Caki2 (cell line): Measurements from ENCODE around the gene PARVA. TPM values are rescaled to one million over a fixed set of nuclear protein-coding genes. Genes with fewer than 3 reads are reported as not detected.

Experiments
- DNase-seq: peaks from one replicate; pipeline ENCODE4 v3.0.0-alpha.2; 2015; ENCODE audit warnings: low read depth
- in situ Hi-C: cut with HindIII; loops from 2 replicates; pipeline ENCODE4 v1.10.0; 2016; ENCODE audit warnings: low sequenced_read_pairs, low pct_unique_long_range_greater_than_20kb, mixed read lengths
- total RNA-seq: library from RNA; depleted of rRNA; stranded (reverse); fragments of >200 nt; shearing (Covaris generic); gene quantifications from 2 replicates; pipeline ENCODE4 v1.2.3, GENCODE V29; 2014; ENCODE audit warnings: low replicate concordance

Gene PARVA
- total RNA-seq, 1 experiment from 2014 or later: 14.8 TPM

DNA sequence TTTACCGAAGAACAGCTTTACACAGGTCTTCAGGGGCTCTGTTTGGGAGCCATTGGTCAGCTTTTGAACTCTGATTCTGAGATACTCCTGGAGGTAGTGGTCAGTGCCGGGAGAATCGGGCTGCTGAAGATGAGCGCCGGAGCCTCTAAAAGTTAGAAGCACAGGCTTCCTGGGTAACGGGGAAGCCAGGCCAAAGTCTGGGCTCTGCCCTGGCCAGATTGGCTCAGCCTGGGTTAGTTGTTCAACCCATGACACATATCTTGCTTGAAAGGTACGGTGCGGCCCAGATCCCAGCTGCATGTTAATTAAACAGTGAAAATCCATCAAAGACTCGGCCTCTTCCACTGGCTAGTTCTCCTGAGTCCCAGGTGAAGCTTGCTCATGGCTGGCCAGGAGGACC is 18.0 kb downstream of the PARVA start:
- in situ Hi-C loops: no loop called here
- DNase-seq: no peak

GRCh38 chr11:12397931-12398334 is 20.6 kb downstream of the PARVA start:
- DNase-seq: no peak
- in situ Hi-C loops: no loop called here

DNA sequence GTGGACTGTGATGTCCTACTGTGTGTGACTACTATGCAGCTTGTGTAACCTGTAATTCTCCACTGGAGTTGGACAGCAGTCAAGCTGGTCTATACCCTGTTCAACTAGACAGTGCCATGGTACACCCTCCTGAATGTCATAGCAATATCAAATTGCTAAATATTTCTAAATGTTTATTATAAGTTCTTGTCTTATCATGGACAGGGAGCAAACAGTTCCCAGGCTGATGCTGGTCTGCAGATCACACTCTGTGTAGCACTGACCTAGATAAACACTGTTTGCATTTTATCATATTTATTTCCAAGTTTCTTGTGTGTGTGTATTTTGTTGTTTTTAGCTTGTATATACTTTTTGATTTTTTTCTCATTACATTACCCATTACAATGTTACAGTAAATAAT is 22.0 kb downstream of the PARVA start:
- in situ Hi-C loops: no loop called here
- no peak for DNase-seq

- in situ Hi-C loops: no loop called here
- no peak for DNase-seq
Measured at GRCh38 chr11:12402025-12402424, 24.7 kb downstream of the PARVA start.

- in situ Hi-C loops: no loop called here
- no peak for DNase-seq
Measured at GRCh38 chr11:12402691-12403120, 25.3 kb downstream of the PARVA start.

DNA sequence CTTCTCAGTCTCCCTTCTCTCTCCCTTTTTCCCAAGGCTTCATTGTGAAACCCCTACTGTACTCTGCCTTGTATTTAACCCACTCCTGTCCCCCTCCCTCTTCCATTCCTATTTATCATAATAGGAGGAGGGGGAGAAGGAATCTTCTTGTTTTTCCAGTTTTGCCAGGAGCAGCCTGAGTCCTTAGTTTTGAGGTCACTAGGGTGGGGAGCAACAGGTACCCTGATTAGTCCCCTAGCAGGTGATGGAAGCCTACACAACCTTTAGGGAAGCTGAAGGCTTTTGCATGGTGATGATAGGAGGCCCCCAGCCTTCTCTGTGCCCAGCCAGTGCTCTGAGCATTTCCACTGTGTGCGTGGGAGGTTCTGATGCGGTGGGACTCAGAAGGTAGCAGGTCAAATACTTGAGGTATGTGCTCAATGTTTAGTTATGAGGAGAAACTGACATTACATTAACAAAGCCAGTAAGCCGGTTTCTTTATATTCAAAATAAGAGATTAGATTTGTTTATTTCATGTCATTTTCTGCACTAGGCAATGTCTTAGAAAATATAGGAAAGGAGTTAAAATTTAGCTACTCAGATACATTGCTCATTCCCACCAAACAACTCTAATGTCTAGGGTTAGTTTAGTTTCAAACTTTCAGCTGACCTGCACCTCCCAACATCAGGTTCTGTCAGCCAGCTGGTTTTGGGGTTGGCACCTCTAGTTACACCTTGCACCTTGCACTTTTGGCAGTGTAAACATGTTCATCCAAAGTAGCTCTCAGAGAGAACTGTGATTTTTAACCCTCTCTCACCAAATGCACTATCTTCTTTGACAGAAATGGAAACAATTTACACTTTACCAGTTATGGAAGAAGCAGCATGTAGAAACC is 26.0 kb downstream of the PARVA start:
- DNase-seq: no peak
- in situ Hi-C loops: no loop called here

GRCh38 chr11:12403997-12404350 is 26.6 kb downstream of the PARVA start:
- in situ Hi-C loops: no loop called here

GRCh38 chr11:12404436-12404835 is 27.1 kb downstream of the PARVA start:
- no peak for DNase-seq
- in situ Hi-C loops: no loop called here

More at GRCh38 chr11:12403997-12404350, 26.6 kb downstream of the PARVA start:
- DNase-seq: no peak

GRCh38 chr11:12408156-12408770 is 30.9 kb downstream of the PARVA start:
- in situ Hi-C loops: no loop called here
- no peak for DNase-seq

DNA sequence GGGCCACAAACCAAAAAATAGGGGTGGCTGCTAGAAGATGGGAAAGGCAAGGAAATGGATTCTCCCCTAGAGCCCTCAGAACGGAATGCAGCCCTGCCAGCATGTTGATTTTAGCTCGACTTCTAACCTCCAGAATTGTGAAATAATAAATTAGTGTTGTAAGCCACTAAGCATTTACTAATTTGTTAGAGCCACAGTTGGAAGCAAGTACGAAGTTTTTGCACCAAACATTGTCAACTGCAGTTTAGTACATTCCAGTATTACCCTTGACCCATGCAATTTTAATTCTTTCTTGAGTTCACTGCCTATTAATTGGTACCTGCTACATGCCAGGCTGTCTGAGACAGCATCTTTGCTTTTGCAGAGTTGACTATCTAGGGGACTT is 32.2 kb downstream of the PARVA start:
- DNase-seq: no peak
- in situ Hi-C loops: no loop called here

DNA sequence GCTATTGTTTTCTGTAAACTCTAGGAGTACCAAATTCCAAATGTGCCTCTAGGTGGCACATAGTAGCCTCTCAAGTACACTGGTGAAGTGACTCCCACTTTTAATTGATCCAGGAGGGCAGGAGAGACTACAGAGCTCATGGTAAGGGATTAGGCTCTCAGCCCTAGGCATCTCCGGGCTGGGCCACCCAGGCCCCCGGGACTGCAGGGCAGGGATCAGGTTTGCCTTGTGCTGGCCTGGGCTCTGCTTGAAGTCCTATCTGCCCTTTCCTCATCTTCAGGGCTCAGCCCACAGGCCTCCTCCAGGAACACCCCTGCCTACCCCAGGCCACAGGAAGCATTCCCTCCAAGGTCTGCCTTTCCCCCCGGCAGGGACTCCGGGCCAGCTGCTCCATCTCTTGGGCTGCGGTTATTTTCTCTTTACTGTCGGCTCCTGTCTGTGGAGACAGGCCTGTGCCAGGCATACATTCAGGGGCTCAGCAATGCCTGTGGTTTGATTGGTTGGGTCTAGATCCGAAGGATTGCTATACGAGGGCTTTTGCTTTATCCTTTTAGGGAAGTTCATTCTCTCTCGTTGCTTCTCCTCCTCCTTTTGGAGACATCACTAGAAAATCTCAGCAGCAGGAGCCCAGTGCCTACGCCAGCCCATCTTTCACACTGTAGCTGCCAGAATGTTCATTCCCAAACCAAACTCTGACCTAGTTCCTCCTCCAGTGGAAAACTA is 32.8 kb downstream of the PARVA start:
- in situ Hi-C loops: no loop called here
- DNase-seq: no peak

DNA sequence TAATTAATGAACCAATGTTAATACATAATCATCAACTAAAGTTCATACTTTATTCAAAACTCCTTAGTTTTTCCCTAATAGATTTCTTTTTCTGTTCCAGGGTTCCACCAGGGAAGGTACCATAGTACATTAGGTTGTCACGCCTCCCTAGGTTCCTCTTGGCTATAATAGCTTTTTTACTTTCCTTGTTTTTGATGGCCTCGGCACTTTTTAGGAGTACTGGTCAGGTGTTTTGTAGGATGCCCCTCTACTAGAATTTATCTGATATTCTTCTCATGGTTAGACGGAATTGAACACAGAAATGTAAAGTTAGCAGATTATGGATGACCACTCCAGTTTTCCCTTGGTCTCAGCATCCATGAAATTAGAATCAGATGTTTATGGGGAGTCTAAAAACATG is 34.0 kb downstream of the PARVA start:
- DNase-seq: no peak
- in situ Hi-C loops: no loop called here

DNA sequence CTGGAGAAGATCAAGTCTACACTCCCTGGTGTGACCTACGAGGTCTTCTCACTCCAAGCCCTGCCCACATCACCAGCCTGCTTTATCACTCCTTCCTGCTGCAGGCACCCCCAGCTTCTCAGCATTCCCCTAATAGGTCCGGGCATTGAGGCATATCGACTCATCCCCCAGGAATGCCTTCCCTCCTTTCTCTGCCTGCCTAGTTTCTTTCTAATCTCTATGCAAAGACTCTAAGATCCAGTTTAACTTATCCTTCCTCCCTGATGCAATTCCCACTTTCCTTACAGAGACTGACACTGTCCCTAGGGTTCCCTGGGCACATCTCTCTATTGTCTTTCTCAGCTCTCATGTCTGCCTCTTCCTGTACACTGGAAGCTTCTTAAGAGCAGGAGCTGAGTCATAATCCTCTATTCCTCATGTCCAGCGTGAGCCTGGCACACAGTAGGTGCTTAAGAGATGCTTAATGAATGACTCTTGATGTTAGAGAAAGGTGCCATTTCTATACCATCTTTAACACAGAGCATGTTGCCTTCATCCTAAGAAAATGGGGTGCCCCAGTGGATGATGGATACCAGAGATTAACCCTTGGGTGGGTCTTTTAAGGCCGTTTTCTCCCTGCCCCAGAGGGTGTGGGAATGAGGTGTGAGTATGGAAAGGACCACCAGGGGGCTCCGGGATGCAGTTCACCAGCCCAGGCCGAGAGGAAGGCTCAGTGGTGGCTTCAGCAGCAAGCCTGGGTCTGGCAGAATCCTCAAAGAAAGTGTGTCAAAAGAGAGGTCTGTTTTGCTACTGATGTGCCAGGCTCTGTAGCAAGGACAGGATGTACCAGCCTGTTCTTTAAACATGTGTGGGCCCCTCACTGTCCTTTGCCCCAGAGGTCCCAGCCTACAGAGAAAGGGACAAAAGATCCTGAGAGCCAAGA is 34.7 kb downstream of the PARVA start:
- in situ Hi-C loops: no loop called here
- DNase-seq: peak; percentile 79

DNA sequence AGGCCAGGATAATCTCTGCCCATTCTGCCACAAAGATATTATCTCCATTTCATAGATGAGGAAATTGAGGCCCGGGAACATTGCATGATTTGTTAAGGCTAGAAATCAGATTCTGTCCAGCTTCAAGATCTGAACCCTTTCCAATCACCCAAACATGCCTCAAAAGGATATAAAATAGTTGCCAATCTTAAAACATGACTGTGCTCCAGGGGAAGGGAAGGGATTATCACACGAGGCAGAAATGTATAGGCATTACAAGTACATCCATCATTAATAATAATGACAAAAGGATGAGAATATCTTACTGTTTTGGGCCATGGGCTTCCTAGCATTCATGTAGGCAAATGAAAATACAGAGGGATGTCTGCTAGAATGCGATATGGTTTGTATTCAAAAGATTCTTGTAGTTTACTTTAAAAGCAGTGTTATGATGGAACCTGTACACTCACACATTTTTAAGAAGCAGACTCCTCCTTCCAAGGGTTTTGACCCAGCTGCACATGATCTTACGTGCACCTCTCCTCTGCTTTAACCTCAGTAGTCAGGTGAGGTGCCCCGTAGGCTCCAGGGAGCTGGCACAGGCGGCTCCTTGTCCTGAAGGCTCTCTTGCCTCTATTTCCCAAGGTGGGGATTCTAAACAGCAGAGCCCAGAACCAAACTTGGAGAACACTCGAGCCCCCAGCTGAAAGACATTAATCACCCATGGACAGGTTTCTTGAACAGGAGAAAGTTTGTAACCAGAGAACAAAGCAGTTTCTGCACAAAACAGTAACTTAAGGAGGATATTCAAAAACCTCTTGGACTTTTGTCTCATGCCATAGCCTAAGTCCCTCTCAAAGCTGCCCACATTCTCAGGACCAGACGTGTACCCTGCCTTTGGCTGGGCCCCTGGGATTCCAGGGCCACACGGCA is 36.0 kb downstream of the PARVA start:
- no peak for DNase-seq
- in situ Hi-C loops: no loop called here

DNA sequence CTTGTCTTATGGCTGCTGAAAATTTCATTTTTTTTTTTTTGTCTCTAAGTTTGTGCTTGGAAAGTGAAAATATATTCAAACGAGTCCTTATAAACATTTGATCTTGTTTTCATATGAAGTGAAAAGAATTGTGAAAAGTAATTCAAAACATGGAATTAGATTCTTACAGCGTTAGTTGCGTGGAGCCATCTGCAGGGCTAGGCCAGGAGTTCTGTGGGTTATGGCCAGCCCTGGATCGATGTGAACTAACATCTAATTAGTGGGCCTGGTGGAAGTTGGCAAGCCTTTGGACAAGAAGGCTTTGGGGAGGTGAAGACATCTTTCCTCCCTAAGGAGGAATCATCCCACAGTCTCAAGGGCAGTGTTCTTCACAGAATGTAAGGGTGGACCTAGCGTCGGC is 37.2 kb downstream of the PARVA start:
- no peak for DNase-seq
- in situ Hi-C loops: no loop called here

- in situ Hi-C loops: no loop called here
- no peak for DNase-seq
Measured at GRCh38 chr11:12415342-12415966, 38.1 kb downstream of the PARVA start.

GRCh38 chr11:12416552-12416951 is 39.2 kb downstream of the PARVA start:
- in situ Hi-C loops: no loop called here
- DNase-seq: no peak
